Tibial artery (tissue), 4 donors: ENCODE measurements around the gene ERCC2.

Experiments used
- DNase-seq, 2 donors: peaks; one replicate each; pipeline ENCODE4 v3.0.0-alpha.2; 2019
- H3K27ac ChIP-seq, 2 donors: fragments of 200-600 bp; sonication (generic) in 1 of 2; 1 replicate in 1 of 2; 2 replicates in 1 of 2; pipeline ENCODE4 v1.5.1; 2018 to 2019; ENCODE audit warnings: mild to moderate bottlenecking in 1 of 2
- H3K27me3 ChIP-seq, 2 donors: fragments of 200-600 bp; sonication (generic) in 1 of 2; one replicate each; pipeline versions ENCODE4 v1.5.1 to v1.6.0; 2016 to 2019
- H3K36me3 ChIP-seq, 3 donors: fragments of 200-600 bp; sonication (generic) in 2 of 3; one replicate each; pipeline ENCODE4 v1.5.1; 2016 to 2019; ENCODE audit warnings: mild to moderate bottlenecking in 2 of 3
- H3K4me1 ChIP-seq, 4 donors: fragments of 200-600 bp; sonication (generic) in 2 of 4; 1 replicate in 3 of 4; 2 replicates in 1 of 4; pipeline ENCODE4 v1.5.1; 2016 to 2019
- H3K4me3 ChIP-seq, 2 donors: fragments of 200-600 bp; sonication (generic) in 1 of 2; 1 replicate in 1 of 2; 2 replicates in 1 of 2; pipeline ENCODE4 v1.5.1; 2018 to 2019; ENCODE audit warnings: mild to moderate bottlenecking in 2 of 2
- H3K9me3 ChIP-seq, 3 donors: fragments of 200-600 bp; sonication (generic) in 1 of 3; one replicate each; pipeline ENCODE4 v1.5.1; 2016 to 2019
- CTCF ChIP-seq, 2 experiments: fragments of 200-600 bp in 1 of 2; fragments of 450-650 bp in 1 of 2; IDR thresholded peaks; one replicate each; pipeline ENCODE4 v1.5.1; 2017 to 2019; ENCODE audit warnings: antibody characterized with exemption in 2 of 2, mild to moderate bottlenecking in 1 of 2, moderate library complexity in 1 of 2
- intact Hi-C: fragments of 100-400 bp; cut with DNase I; formaldehyde crosslinking; loops from one replicate; pipeline ENCODE4 v1.15.0; 2023; ENCODE audit warnings: low total_unique reads

The ERCC2 gene

GRCh38 chr19:45306040-45306439 is 64.3 kb downstream of the ERCC2 start:
- H3K27me3 ChIP-seq, result peaks cover 0 to 4% of the 10 kb centered on the region in 2 donors
- DNase-seq, result no peak
- intact Hi-C loops, result no loop called here
- no peaks in the 10 kb centered on the region for H3K4me1 ChIP-seq
- H3K9me3 ChIP-seq, result peaks cover 0 to 4% (median 0%) of the 10 kb centered on the region in 3 donors
- no peak overlapping the region for H3K4me3 ChIP-seq
- TF ChIP-seq CTCF (IDR thresholded peaks at IDR 0.05), result no peak
- no peak overlapping the region for H3K27ac ChIP-seq
- peaks cover 3 to 19% (median 13%) of the 10 kb centered on the region in 3 donors for H3K36me3 ChIP-seq

- Histone ChIP-seq H3K27ac (no peak overlapping the region), H3K36me3 (peaks cover 3 to 25% (median 13%) of the 10 kb centered on the region in 3 donors), H3K9me3 (peaks cover 0 to 4% (median 0%) of the 10 kb centered on the region in 3 donors), H3K27me3 (peaks cover 0 to 4% of the 10 kb centered on the region in 2 donors), H3K4me3 (no peak overlapping the region), H3K4me1 (no peaks in the 10 kb centered on the region)
- no peak for DNase-seq
- no peak for TF ChIP-seq CTCF (IDR thresholded peaks at IDR 0.05)
- intact Hi-C loops, result no loop called here
Measured at GRCh38 chr19:45305421-45305820, 65.0 kb downstream of the ERCC2 start.

- intact Hi-C loops, result no loop called here
Measured at GRCh38 chr19:45305007-45305406, 65.4 kb downstream of the ERCC2 start.

GRCh38 chr19:45304141-45304926 is 66.0 kb downstream of the ERCC2 start:
- intact Hi-C loops, result no loop called here

More at GRCh38 chr19:45305007-45305406, 65.4 kb downstream of the ERCC2 start:
- H3K36me3 ChIP-seq, result peaks cover 3 to 26% (median 13%) of the 10 kb centered on the region in 3 donors
- H3K27ac ChIP-seq, result no peak overlapping the region
- H3K27me3 ChIP-seq, result peaks cover 0 to 4% of the 10 kb centered on the region in 2 donors
- no peaks in the 10 kb centered on the region for H3K4me1 ChIP-seq
- no peak overlapping the region for H3K4me3 ChIP-seq
- no peak for TF ChIP-seq CTCF (IDR thresholded peaks at IDR 0.05)
- DNase-seq, result no peak
- peaks cover 0 to 4% (median 0%) of the 10 kb centered on the region in 3 donors for H3K9me3 ChIP-seq

More at GRCh38 chr19:45304141-45304926, 66.0 kb downstream of the ERCC2 start:
- Histone ChIP-seq H3K4me3 (no peak overlapping the region), H3K4me1 (no peaks in the 10 kb centered on the region), H3K36me3 (peaks cover 3 to 32% (median 16%) of the 10 kb centered on the region in 3 donors), H3K27ac (no peak overlapping the region), H3K9me3 (peaks cover 0 to 4% (median 0%) of the 10 kb centered on the region in 3 donors), H3K27me3 (peaks cover 0 to 4% of the 10 kb centered on the region in 2 donors)
- DNase-seq, result no peak
- no peak for TF ChIP-seq CTCF (IDR thresholded peaks at IDR 0.05)
